HG03159 (cell line): Measurements from ENCODE around the gene PRKD1.

Source experiments
- ATAC-seq: cut with Tn5 transposase; IDR thresholded peaks from one replicate; pipeline ENCODE4 v1.9.1; 2021; ENCODE audit warnings: mild to moderate bottlenecking, moderate library complexity; ENCODE audit not compliant: unreplicated experiment

Gene PRKD1

DNA sequence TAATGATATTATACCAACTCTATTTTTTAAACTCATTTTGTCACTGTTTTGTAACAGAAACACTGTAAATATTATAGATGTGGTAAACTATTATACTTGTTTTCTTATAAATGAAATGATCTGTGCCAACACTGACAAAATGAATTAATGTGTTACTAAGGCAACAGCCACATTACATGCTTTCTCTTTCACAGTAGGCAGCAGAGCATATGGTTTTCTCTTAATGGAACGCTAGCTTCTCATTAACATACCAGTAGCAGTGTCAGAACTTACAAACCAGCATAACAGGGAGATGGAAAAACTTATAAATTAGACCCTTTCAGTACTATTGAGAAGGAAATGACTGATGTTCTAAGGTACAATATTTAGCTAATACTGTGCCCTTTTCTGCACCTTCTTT, 398.8 kb downstream of the PRKD1 start:
- no peak for ATAC-seq

GRCh38 chr14:29527286-29527685, 400.4 kb downstream of the PRKD1 start:
- ATAC-seq = no peak
